NCI-H526 treated with DMSO at 0.1 percent for 48 hours (cell line): ENCODE measurements around the gene SCCPDH.

Experiments used
- DNase-seq: peaks from one replicate; lab custom pipeline; 2025; lab: John Stamatoyannopoulos, UW

SCCPDH gene

DNA sequence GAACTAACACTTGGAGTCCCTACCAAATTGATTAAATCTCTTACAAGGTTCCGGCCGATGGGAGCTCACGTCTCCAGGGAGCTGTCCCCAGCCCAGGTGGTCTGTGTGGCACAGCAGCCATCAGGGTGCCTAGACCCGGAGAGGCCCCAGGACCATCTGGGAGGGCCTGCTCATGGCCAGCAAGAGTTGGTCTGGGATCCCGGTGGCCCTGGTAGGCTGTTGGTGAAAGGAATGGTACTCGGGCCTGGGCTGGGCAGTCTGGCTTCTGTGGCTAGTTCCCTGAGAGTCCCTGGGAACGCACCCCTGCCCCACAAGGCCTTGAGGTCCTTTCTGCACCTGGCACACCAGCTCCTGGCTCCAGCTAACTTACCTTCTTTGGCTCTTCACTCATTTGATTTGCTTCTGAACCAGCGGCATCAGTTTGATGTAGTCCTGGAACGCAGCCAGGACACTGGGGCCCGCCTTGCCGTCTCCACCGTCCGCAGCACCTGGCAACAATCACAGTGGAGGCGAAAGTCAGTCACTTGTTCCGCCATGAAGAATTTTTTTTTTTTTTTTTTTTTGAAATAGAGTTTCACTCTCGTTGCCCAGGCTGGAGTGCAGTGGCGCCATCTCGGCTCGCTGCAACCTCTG, 62.5 kb downstream of the SCCPDH start:
- no peak for DNase-seq

DNA sequence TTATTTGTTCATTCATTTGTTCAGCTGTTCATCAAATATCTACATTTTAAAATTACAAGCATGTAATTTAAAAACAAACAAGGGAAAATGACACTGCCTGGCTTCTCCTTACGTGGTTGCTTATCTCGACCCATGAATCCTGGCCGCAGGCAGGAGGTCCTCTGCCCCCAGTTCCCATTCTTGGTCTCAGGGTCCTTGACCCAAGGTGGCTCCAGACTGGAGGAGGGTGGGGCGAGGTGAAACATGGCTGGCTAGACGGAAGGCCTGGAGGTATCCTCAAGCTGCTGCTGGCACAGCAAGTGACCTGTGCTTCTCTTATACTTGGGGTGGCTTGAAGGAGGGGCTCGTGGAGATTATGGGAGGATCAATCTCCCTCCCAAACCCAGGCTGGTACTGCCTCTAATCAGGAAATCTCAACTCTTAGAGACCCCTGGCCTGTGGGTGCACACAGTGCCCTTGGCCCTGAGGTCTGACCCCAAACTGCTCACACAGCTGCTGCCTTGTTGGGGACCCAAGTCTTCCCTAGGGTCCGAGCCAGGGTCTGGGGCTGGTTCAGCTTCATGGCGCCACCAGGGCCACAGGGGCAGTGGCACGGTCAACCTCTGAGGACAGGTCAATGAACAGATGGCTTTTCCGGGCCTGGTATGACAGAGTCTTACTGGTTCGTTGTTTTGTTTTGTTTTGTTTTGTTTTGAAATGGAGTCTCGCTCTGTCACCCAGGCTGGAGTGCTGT, 63.7 kb downstream of the SCCPDH start:
- DNase-seq = no peak

DNA sequence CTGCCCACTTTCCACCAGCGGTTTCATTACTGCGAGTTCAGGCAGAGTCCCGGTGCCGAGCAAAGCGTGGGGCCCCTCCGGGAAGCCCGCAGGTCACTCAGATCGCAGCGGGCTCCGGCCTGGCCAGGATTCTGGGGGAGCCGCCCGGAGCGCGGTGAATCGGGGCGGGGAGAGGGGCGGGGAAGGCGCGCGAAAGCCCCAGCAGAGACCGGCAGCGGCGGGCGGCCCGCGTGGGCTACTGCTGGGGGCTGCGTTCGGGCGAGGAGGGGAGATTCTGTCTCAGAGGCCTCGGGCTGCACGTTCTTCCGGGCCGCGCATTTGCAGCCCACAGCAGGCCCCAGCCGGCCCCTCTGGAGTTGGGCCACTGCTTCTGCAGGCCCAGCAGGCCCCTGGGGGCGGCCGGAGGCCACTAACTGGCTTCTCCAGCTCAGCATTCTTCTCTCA, 64.7 kb downstream of the SCCPDH start:
- DNase-seq = no peak

DNA sequence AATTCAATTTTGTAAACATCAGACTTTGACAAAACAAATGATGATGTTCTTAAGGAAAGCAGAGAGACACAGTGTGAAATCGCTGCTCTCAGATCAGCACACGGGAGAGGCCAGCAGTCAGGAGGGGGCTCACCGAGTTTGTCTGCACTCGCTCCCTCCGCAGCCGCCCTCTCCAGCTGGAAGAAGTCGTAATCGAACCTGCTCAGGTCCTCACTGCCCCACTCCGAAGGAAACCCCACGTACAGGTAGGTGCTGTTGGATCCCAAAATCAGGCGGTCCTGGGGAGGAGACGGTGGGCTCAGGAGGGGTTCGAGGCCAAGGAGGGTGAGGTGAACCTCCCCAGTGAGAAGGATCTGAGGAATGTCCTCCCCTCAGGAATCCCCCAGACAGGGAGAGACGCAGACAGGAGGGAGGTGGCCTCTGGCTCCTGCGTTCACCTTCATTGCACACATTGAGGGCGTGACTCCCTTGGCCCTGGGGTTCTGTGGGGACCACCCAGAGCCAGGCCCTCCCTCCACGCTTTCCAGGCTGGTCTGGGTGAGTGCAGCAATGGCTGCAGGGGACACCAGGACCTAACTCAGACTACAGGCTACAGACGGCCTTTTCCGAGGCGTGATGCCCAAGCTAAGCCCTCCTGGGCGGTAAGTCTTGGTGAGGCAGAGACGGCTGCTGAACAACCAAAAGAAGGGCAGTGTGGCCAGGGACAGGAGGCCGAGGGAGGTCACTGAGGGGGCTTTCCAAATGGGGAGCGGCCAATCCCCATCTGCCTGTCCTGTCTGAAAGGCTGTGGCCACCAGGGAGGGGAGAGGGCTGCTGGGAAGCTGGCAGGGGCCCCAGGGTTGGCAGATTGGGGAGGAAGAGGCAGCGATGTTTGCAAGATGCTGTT, 65.5 kb downstream of the SCCPDH start:
- no peak for DNase-seq

DNA sequence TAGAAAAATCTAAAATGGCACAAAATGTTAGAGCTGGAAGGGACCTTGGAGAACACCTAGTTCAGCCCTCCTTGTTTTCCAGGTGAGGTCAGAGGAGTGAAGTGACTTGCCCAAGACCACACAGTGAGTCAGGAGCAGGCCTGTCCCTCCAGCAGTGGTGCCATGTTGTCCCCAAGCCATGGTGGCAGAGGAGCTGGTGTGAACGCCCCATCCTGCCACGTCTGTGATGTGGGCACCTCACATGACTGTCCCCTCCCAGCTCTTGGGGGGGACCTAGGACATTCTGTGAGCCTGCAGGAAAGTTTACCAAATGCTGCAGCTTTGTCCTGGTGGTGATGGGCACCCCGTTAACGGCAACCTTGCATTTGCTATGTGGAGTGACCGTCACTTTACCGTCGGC, 66.2 kb downstream of the SCCPDH start:
- DNase-seq = no peak

DNA sequence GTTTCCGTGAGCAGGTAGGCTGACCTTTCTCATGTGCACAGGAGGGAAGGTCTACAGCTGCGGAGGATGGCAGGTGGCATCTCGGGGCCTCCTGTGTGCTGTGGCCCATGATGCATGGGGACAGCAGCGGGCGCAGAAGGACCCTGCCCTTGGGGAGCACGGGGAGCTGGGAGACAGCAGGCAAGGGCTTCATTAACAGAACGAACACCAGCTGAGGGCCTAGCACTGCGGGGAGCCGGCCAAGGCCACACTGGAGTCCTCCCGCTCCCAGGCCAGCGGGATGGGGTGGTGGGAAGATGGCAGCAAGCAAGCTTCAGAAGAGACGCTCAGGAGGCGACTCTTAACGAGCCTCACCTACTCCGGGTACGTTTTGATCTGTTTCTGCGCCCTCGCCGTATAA, 66.6 kb downstream of the SCCPDH start:
- no peak for DNase-seq

DNA sequence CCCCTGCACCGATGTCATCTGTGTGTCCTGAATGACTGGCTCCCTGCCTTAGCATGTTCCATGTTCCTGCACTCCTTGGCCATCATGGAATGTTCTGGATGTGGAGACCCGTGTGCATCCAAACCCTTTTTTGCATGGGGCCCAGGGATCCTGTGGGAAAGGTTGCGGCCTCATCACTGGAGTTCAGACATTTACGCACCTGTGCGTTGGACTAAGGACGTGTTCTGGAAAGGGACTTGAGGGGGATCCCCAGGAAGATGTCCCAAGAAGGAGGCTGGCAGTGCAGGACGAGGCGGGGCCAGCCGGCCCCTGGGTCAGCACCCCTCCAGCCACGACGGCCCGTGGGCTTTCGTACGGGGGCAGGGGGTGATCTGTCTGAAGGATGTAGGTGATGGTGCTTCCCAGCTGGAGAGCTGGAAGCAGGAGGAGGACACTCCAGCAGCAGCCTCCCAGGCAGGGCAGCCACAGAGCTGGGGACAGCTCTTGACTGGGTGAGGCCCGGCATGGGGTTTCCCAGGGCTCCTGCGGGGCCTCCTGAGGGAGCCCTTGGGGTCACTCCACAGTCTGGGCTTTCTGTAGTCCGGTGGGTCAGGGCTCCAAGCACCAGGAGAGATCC, 67.2 kb downstream of the SCCPDH start:
- DNase-seq = no peak

DNA sequence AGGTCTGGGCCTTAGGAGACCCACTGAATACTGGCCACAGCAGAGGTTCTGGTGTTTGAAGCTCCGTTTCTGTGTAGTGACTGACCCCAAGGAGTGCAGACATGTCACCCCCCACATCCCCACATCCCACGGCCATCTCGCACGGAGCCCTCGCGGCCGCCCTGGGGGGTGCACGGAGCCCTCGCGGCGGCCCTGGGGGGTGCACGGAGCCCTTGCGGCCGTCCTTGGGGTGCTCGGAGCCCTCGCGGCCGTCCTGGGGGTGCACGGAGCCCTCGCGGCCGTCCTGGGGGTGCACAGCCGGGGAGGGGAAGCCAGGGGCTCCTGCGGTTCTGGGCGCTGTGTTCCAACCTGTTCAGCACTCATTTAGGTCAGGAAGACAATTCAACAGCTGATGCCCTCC, 68.4 kb downstream of the SCCPDH start:
- DNase-seq = no peak

DNA sequence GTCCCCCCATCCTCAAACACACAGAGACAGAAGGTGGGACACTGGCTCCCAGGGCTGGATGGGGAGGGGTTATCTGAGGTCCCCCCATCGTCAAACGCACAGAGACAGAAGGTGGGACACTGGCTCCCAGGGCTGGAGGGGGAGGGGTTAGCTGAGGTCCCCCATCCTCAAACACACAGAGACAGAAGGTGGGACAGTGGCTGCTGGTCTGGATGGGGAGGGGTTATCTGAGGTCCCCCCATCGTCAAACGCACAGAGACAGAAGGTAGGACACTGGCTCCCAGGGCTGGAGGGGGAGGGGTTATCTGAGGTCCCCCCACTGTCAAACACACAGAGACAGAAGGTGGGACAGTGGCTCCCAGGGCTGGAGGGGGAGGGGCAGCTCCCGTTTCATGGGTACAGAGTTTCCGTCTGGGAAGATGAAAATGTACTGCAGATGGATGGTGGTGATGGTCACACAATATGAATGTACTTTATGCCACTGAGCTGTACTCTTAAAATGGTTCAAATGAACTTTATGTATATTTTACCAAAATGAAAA, 69.2 kb downstream of the SCCPDH start:
- DNase-seq = no peak

DNA sequence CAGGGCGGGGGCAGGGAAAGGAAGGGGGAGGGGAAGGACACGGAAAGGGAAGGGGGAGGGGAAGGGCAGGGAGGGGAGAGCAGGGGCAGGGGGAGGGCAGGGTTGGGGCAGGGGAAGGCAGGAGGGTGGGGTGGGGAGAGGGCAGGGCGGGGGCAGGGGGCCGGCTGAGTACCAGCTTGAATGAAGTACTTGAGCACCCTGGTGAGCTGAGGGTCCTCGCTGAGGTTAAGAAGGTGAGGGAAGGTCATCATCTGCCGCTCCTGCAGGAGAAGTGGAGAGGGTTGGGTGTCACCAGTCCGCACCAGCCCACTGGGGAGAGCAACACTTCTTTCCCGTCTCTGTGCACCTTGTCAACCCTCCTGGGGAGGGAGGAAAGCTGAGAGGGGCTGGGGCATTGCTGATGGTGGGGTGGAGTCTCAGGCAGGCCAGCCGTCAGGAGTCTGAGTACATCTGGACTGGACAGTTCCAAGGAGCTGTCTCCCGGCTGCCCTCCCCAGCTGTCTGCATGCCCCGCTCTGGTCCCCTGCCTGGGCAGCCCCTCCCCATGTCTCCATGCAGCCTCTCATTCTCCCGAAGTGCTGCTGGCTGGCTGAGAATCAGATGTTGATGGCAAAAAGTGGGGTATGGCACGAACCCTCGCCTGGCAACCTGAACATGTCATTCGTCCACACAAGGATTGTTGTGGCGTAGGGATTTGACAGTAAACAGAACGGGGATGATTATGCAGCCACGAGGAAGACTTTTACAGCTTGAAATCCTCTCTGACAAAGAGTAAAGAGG, 70.0 kb downstream of the SCCPDH start:
- no peak for DNase-seq

DNA sequence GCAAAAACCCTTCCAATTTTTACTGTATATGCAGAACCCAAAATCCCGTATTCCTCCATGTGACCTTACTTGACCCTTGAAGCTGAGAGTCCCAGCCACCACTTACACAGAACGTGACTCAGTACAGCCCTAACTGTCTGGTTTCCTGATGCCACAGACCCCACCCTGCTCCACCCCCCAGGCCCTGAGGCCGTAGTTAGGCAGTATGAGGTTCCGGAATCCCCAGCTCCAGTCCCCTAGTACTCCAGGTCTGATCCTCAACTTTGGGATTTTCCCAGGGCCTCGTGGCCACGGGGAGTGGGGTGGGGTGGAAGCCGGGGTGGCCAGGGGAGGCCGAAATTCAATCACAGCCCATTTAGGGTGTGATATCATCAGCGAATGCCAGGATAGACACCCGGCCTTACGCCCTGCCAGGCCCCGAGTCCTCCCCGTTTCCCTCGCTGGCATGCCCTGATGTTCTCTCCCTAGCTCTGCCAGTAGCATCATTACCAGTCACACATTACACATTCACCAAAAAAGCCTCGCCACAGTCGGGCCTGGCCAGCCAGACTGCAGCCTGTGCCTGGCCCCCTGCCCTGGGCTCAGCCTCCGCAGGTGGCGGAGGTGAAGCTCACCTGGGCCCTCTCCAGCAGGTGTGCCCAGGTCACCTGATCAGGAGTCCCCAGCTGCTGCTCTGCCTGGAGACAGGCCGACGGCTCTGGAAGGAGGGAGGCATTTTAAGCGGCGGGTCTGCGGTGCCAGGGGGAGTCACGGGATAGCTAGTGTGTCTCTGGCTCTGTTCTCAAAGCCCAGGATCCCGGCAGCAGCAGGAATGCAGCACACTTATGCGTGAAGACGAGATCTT, 70.8 kb downstream of the SCCPDH start:
- no peak for DNase-seq

DNA sequence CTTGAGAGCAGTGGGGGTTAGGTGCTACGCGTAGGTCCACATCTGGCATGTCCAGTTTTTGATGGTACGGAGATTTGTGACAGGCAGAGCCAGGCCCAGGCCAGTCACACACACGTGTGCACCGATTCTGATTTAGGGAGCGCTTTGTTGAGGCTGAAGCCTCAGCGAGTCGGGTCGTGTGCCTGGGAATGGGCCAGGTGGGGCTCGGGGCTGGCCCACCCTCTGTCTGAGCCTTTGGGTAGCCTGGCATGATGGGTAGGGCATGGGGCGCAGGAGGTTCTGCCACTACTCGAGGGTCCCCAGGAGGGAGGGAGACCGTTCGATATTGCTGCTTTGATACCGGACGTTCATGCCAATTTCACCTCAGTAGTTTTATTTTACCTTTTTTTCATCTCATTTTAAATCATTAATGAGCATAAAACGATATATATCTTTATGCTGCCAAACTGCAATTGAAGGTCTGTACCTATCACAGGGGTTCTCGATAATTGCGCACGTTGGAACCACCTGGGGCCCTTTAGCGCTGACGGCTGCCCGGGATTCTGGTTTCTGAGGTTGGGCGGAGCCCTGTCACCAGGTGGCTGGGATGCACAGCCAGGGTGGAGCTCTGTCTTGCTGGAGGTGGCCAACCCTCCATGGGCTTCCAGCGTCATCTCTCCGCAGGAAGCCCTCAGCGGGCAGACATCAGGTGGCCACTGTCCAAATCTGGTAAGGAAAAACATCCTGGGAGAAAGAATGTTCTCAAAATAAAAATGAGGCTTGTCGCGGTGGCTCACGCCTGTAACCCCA, 71.9 kb downstream of the SCCPDH start:
- no peak for DNase-seq

DNA sequence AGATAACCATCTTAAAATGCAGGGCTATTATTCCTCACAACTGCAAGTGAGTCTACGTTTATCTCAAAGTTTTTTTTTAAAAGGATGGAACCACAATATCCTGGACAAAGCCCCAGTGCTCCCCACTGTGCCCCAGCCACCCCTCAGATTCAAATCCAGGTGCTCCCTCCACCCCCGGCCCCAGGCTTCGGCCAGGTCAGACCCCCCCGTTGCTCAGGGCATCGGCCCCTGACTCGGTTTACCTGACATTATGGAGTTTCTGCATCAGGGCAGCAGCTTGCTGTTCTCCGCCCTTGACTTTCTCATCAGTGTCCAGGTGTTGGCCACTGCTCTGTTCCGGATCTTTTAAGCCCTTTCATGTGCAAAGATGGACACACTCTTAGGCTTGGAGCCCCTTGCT, 72.9 kb downstream of the SCCPDH start:
- no peak for DNase-seq

DNA sequence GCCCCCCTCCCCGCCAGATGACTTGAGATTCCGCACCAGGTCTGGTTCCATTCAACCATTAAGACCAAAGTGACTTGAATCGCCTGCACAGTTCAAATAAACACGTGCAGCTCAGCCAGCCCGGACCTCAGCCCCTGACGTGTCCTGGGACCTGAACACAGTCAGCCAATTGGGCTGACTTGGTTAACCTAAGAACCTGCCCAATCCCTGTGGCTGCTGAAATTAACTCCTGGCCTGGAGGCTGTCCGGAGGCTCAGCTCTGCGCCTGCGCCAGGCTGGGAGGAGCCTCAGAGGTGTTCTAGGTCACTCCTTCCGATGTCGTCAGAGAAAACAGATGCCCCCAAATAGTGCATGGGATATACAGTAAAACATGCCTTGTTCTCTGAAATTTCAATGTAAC, 73.4 kb downstream of the SCCPDH start:
- DNase-seq = no peak

DNA sequence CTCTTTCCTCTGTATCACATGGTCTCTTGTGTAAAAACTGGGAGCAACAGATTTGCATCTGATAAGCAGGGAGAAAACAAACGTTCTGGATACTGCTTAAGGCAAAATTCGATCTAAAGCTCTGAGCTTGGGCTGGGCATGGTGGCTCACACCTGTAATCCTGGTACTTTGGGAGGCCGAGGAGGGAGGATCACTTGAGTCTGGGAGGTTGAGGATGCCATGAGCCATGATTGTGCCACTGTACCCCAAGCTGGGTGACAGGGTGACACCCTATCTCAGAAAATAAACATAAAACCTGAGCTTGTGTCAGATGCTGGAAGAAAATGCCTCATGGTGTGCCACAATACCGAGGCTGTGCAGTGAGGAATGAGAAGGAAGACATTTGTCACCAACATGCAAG, 73.9 kb downstream of the SCCPDH start:
- no peak for DNase-seq

DNA sequence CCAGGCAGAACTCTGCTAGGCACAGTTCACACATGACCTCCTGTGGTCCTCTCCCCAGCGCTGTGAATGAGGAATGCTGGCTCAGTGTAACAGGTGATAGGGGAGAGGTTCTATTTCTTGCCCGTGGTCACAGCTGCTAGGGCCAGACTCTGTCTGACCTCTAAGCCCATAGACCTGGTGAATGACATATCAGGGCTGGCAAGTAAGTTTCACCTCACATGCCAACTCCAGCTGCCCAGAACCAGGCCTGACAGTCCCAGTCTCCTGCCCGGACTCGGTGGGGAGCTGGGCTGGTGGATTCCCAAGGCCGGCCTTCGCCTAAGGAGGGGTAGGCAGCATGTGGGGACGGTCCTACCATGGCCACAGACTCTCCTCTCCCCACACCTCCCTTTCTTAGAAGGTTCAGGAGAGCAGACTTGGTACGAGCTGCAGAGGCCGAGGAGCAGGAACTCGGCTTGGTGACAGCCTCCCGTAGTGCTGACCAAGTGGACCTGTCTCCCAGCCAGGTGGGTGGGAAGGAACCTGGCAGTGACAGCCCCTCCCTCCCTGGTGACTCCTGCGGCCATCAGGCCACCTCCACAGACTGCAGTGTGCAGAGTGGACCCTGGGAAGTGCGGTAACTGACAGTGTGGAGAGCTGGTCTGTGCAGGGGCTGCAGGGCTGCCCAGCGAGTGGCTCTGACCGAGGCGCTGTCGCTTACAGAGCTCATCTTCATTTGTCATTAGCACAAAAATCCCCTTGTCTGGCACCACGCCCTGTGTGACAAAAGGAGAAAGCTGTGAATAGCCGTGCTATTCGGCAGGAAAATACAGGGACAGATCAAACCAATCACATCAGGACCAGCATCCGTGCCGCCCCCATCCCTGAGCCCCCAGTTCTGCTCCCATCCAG, 74.6 kb downstream of the SCCPDH start:
- no peak for DNase-seq

DNA sequence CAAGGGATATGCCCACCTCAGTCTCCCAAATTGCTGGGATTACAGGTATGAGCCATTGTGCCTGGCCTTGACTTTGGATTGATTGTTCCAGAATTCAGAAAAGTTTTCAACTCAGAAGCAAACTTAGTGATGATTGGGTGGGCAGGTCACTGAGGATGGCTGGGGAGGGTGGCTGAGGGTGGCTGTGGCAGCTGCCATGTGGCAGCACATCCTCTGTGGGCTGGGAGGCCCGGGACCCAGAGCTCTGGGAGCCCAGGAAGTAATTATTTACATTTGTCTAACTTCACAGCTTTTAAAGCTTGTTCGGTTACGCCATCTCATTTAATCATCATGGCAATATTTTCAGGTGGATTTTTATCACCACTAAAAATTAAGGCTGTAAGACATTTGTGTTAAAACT, 76.1 kb downstream of the SCCPDH start:
- no peak for DNase-seq

DNA sequence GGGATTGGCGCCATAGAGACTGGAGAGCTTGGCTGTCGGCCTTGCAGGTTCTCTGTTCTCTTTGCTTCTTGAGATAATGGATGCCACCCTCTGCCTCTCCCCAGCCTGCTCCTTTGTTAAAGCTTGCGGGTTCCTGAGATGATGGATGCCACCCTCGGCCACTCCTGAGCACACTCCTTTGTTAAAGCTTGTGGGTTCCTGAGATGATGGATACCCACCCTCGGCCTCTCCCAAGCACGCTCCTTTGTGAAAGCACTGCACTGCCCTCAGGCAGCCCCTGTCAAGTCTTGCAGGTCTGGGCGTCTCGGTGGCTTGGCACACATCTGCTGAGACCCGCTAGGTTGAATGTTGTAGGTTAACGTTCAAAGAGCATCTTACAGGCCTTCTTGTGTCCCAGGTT, 76.5 kb downstream of the SCCPDH start:
- DNase-seq = no peak
